Naive thymus-derived CD8-positive, alpha-beta T cell (primary cell): ENCODE measurements around the gene S100G. TPM values are rescaled to one million over a fixed set of nuclear protein-coding genes. Genes with fewer than 3 reads are reported as not detected.
A peak's percentile ranks its signal among the peaks of the same experiment; 100 is the strongest.
"Not testable (repeated sequence)": the region's sequence is repeated elsewhere in the genome, so short reads cannot be mapped to it uniquely, and the experiment has no call there.

Source experiments
- ATAC-seq, 2 donors: fragments of 150-1000 bp; cut with Tn5 transposase in 1 of 2; sonication (Bioruptor Pico), chemical (Tn5 transposase) in 1 of 2; 1 replicate in 1 of 2; 2 replicates in 1 of 2; pipeline ENCODE4 v1.10.0; 2021; ENCODE audit warnings: mild to moderate bottlenecking in 2 of 2, moderate library complexity in 2 of 2
- POLR2A ChIA-PET: fragments of 350-600 bp; sonication (Branson Sonifier 250); formaldehyde crosslinking; loops from one replicate; lab custom pipeline; 2021; ENCODE audit warnings: antibody characterized with exemption; lab: Charles Lee
- DNase-seq, 10 donors: peaks; one replicate each; pipeline versions ENCODE4 v3.0.0 to v3.0.0-alpha.2; 2020 to 2022
- H3K27ac Mint-ChIP-seq, 10 donors: one replicate each; pipeline ENCODE4 v1.8.0; 2020 to 2022; ENCODE audit warnings: mild to moderate bottlenecking in 10 of 10, mixed read lengths in 10 of 10, moderate library complexity in 4 of 10, inconsistent platforms in 1 of 10
- H3K27me3 Mint-ChIP-seq, 5 donors: one replicate each; pipeline ENCODE4 v1.8.0; 2021 to 2022; ENCODE audit warnings: mixed read lengths in 5 of 5
- H3K36me3 Mint-ChIP-seq, 3 donors: one replicate each; pipeline ENCODE4 v1.8.0; 2020 to 2022; ENCODE audit warnings: mixed read lengths in 3 of 3, mild to moderate bottlenecking in 2 of 3, inconsistent platforms in 1 of 3
- H3K4me1 Mint-ChIP-seq, 4 donors: one replicate each; pipeline ENCODE4 v1.8.0; 2021 to 2022; ENCODE audit warnings: mixed read lengths in 4 of 4
- H3K4me3 Mint-ChIP-seq, 10 donors: one replicate each; pipeline ENCODE4 v1.8.0; 2020 to 2022; ENCODE audit warnings: mild to moderate bottlenecking in 10 of 10, mixed read lengths in 10 of 10, moderate library complexity in 6 of 10, inconsistent platforms in 1 of 10
- H3K9me3 Mint-ChIP-seq, 9 donors: one replicate each; pipeline ENCODE4 v1.8.0; 2020 to 2022; ENCODE audit warnings: mixed read lengths in 9 of 9, mild to moderate bottlenecking in 3 of 9, inconsistent platforms in 1 of 9, moderate library complexity in 1 of 9
- polyA plus RNA-seq, 3 donors: library from polyadenylated mRNA; unstranded; fragments of 300-500 nt; fragmentation: Illumina TruSeq; gene quantifications; one replicate each; pipeline ENCODE4 v1.2.3, GENCODE V29; 2021
- total RNA-seq, 8 experiments: library from RNA in 2 of 8; stranded (reverse) in 2 of 8; gene quantifications; one replicate each; pipeline ENCODE4 v1.2.3 and lab custom pipeline; 2021 to 2026

S100G gene
- total and polyA plus RNA-seq, 5 experiments from 2014 or later: not detected

- DNase-seq, H3K4me3 Mint-ChIP-seq, H3K4me1 Mint-ChIP-seq, ATAC-seq, H3K27me3 Mint-ChIP-seq, H3K9me3 Mint-ChIP-seq, POLR2A ChIA-PET, H3K27ac Mint-ChIP-seq: not testable (repeated sequence)
- H3K36me3 Mint-ChIP-seq: peaks cover 0 to 11% (median 2%) of the 10 kb centered on the region in 3 donors
These were observed 21.4 kb upstream of the S100G start for GRCh38 chrX:16628511-16628910.

- Mint-ChIP-seq H3K9me3 (peaks cover 0 to 1% (median 0%) of the 10 kb centered on the region in 9 donors), H3K36me3 (peaks cover 0 to 10% (median 2%) of the 10 kb centered on the region in 3 donors), H3K27ac (no peak overlapping the region)
These were observed 20.9 kb upstream of the S100G start for GRCh38 chrX:16628946-16629595.

GRCh38 chrX:16629909-16630308, 20.0 kb upstream of the S100G start:
- no peak overlapping the region for H3K4me3 Mint-ChIP-seq
- POLR2A ChIA-PET: no interaction called here
- DNase-seq (no peak), ATAC-seq (no peak)
- H3K36me3 Mint-ChIP-seq: peaks cover 0 to 10% (median 2%) of the 10 kb centered on the region in 3 donors
- peak overlapping the region in 1 of 10 donors; percentile 23 for H3K27ac Mint-ChIP-seq
- H3K27me3 Mint-ChIP-seq: no peaks in the 10 kb centered on the region
- peaks cover 0 to 4% (median 1%) of the 10 kb centered on the region in 4 donors for H3K4me1 Mint-ChIP-seq
- peaks cover 0 to 1% (median 0%) of the 10 kb centered on the region in 9 donors for H3K9me3 Mint-ChIP-seq

More at GRCh38 chrX:16628946-16629595, 20.9 kb upstream of the S100G start:
- Mint-ChIP-seq H3K4me3 (no peak overlapping the region), H3K27me3 (no peaks in the 10 kb centered on the region), H3K4me1 (peaks cover 0 to 4% (median 1%) of the 10 kb centered on the region in 4 donors)
- DNase-seq (no peak), ATAC-seq (no peak)
- POLR2A ChIA-PET: no interaction called here

GRCh38 chrX:16633754-16634153, 16.2 kb upstream of the S100G start:
- H3K27ac Mint-ChIP-seq: no peak overlapping the region
- no peak overlapping the region for H3K4me3 Mint-ChIP-seq
- peaks cover 0 to 2% (median under 1%) of the 10 kb centered on the region in 4 donors for H3K4me1 Mint-ChIP-seq
- H3K27me3 Mint-ChIP-seq: no peaks in the 10 kb centered on the region
- ATAC-seq (no peak), DNase-seq (no peak)
- POLR2A ChIA-PET: no interaction called here
- H3K9me3 Mint-ChIP-seq: peaks cover 0 to 1% (median 0%) of the 10 kb centered on the region in 9 donors
- H3K36me3 Mint-ChIP-seq: peaks cover 3 to 23% (median 6%) of the 10 kb centered on the region in 3 donors

- no peak overlapping the region for H3K4me3 Mint-ChIP-seq
- DNase-seq: no peak
- H3K36me3 Mint-ChIP-seq: peaks cover 4 to 31% (median 6%) of the 10 kb centered on the region in 3 donors
- H3K27ac Mint-ChIP-seq: no peak overlapping the region
- H3K4me1 Mint-ChIP-seq: peaks cover 0 to 2% (median under 1%) of the 10 kb centered on the region in 4 donors
- POLR2A ChIA-PET: no interaction called here
- peaks cover 0 to 1% (median 0%) of the 10 kb centered on the region in 9 donors for H3K9me3 Mint-ChIP-seq
- ATAC-seq: no peak
- no peaks in the 10 kb centered on the region for H3K27me3 Mint-ChIP-seq
These were observed 14.9 kb upstream of the S100G start for GRCh38 chrX:16635040-16635439.

GRCh38 chrX:16635596-16635995, 14.4 kb upstream of the S100G start:
- Mint-ChIP-seq H3K27ac (no peak overlapping the region), H3K4me1 (peaks cover 0 to 2% (median 1%) of the 10 kb centered on the region in 4 donors), H3K4me3 (no peak overlapping the region), H3K36me3 (peaks cover 4 to 32% (median 6%) of the 10 kb centered on the region in 3 donors), H3K9me3 (peaks cover 0 to 1% (median 0%) of the 10 kb centered on the region in 9 donors), H3K27me3 (no peaks in the 10 kb centered on the region)
- DNase-seq: no peak
- POLR2A ChIA-PET: no interaction called here
- ATAC-seq: no peak

- Mint-ChIP-seq H3K27ac (no peak overlapping the region), H3K27me3 (no peaks in the 10 kb centered on the region), H3K4me3 (no peak overlapping the region), H3K9me3 (no peaks in the 10 kb centered on the region), H3K36me3 (peaks cover 4 to 38% (median 6%) of the 10 kb centered on the region in 3 donors), H3K4me1 (peaks cover 0 to 6% (median 2%) of the 10 kb centered on the region in 4 donors)
- POLR2A ChIA-PET: no interaction called here
- DNase-seq (no peak), ATAC-seq (no peak)
These were observed 11.4 kb upstream of the S100G start for GRCh38 chrX:16638533-16638932.

GRCh38 chrX:16639966-16640365, 10.0 kb upstream of the S100G start:
- ATAC-seq: no peak
- peaks cover 0 to 9% (median 3%) of the 10 kb centered on the region in 4 donors for H3K4me1 Mint-ChIP-seq
- H3K4me3 Mint-ChIP-seq: no peak overlapping the region
- peaks cover 4 to 40% (median 6%) of the 10 kb centered on the region in 3 donors for H3K36me3 Mint-ChIP-seq
- H3K9me3 Mint-ChIP-seq: no peaks in the 10 kb centered on the region
- DNase-seq: no peak
- H3K27ac Mint-ChIP-seq: peak overlapping the region in 3 of 10 donors; percentile 2 to 62 (median 54)
- no peaks in the 10 kb centered on the region for H3K27me3 Mint-ChIP-seq
- POLR2A ChIA-PET: no interaction called here

- Mint-ChIP-seq H3K27me3 (no peaks in the 10 kb centered on the region), H3K36me3 (peaks cover 4 to 37% (median 6%) of the 10 kb centered on the region in 3 donors), H3K9me3 (no peaks in the 10 kb centered on the region), H3K4me3 (no peak overlapping the region), H3K27ac (peak overlapping the region in 1 of 10 donors; percentile 54), H3K4me1 (peaks cover 0 to 9% (median 3%) of the 10 kb centered on the region in 4 donors)
- POLR2A ChIA-PET: no interaction called here
- DNase-seq (no peak), ATAC-seq (no peak)
These were observed 9.1 kb upstream of the S100G start for GRCh38 chrX:16640823-16641222.

- no peak for ATAC-seq
These were observed 6.8 kb upstream of the S100G start for GRCh38 chrX:16643176-16643575.

GRCh38 chrX:16646366-16647138, 3.4 kb upstream of the S100G start:
- Mint-ChIP-seq H3K36me3 (peaks cover 0 to 18% (median 6%) of the 10 kb centered on the region in 3 donors), H3K9me3 (peaks cover 0 to 2% (median 0%) of the 10 kb centered on the region in 9 donors), H3K4me1 (peaks cover 0 to 8% (median 3%) of the 10 kb centered on the region in 4 donors), H3K27me3 (no peaks in the 10 kb centered on the region), H3K4me3 (no peak overlapping the region), H3K27ac (no peak overlapping the region)
- ATAC-seq (no peak), DNase-seq (no peak)
- POLR2A ChIA-PET: no interaction called here

More at GRCh38 chrX:16643176-16643575, 6.8 kb upstream of the S100G start:
- H3K4me3 Mint-ChIP-seq: no peak overlapping the region
- H3K27ac Mint-ChIP-seq: peak overlapping the region in 1 of 10 donors; percentile 47
- POLR2A ChIA-PET: no interaction called here
- peaks cover 1 to 30% (median 4%) of the 10 kb centered on the region in 3 donors for H3K36me3 Mint-ChIP-seq
- H3K4me1 Mint-ChIP-seq: peaks cover 0 to 10% (median 3%) of the 10 kb centered on the region in 4 donors
- no peak for DNase-seq
- H3K9me3 Mint-ChIP-seq: no peaks in the 10 kb centered on the region
- no peaks in the 10 kb centered on the region for H3K27me3 Mint-ChIP-seq

GRCh38 chrX:16651391-16652024, 1.6 kb downstream of the S100G start:
- no peak for ATAC-seq
- H3K27me3 Mint-ChIP-seq: no peaks in the 10 kb centered on the region
- H3K36me3 Mint-ChIP-seq: peaks cover 0 to 19% (median 10%) of the 10 kb centered on the region in 3 donors
- POLR2A ChIA-PET: no interaction called here
- H3K9me3 Mint-ChIP-seq: peaks cover 0 to 2% (median 0%) of the 10 kb centered on the region in 9 donors
- peaks cover 0 to 1% (median 0%) of the 10 kb centered on the region in 4 donors for H3K4me1 Mint-ChIP-seq
- peak overlapping the region in 1 of 10 donors; percentile 67 for H3K27ac Mint-ChIP-seq
- DNase-seq: no peak
- no peak overlapping the region for H3K4me3 Mint-ChIP-seq
